Coronary artery (tissue), 2 donors: ENCODE data around the gene ARHGAP44.
A peak's percentile ranks its signal among the peaks of the same experiment; 100 is the strongest.

Experiments used
- DNase-seq: peaks from one replicate; pipeline ENCODE4 v3.0.0-alpha.2; 2017; ENCODE audit warnings: low spot score
- H3K27ac ChIP-seq, 2 donors: fragments of 200-600 bp; sonication (generic); one replicate each; pipeline ENCODE4 v1.5.1; 2016 to 2019
- H3K4me3 ChIP-seq: fragments of 200-600 bp; sonication (generic); 2 replicates; pipeline ENCODE4 v1.5.1; 2016; ENCODE audit warnings: mild to moderate bottlenecking, moderate library complexity
- TF ChIP-seq, protein P1 (sequence below): fragments of 200-600 bp; sonication (generic); IDR thresholded peaks from one replicate; pipeline ENCODE4 v1.5.1; 2019; ENCODE audit warnings: antibody characterized with exemption

ARHGAP44 gene

DNA sequence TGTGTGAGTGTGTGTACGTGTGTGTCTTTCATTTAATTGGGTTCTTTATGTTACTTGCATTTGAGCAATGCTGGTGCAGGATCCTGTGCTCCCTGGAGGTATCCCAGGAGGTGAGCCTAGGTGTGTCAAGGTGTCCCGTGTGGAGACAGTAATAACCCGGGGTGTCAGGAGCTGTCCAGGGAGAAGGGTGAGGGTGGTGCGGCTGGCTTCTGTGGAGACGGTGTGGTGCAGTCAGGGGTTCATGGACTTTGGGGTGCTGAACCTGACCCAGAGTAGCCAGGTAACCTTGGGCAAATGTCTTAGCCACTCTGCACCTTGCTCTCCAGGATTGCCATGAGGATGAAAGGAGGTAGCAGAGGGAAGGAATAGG lies 235.9 kb downstream of the ARHGAP44 start:
- no peak overlapping the region for H3K4me3 ChIP-seq
- H3K27ac ChIP-seq: no peak overlapping the region
- no peak for DNase-seq
- TF ChIP-seq, protein P1, sequence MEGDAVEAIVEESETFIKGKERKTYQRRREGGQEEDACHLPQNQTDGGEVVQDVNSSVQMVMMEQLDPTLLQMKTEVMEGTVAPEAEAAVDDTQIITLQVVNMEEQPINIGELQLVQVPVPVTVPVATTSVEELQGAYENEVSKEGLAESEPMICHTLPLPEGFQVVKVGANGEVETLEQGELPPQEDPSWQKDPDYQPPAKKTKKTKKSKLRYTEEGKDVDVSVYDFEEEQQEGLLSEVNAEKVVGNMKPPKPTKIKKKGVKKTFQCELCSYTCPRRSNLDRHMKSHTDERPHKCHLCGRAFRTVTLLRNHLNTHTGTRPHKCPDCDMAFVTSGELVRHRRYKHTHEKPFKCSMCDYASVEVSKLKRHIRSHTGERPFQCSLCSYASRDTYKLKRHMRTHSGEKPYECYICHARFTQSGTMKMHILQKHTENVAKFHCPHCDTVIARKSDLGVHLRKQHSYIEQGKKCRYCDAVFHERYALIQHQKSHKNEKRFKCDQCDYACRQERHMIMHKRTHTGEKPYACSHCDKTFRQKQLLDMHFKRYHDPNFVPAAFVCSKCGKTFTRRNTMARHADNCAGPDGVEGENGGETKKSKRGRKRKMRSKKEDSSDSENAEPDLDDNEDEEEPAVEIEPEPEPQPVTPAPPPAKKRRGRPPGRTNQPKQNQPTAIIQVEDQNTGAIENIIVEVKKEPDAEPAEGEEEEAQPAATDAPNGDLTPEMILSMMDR: no peak

DNA sequence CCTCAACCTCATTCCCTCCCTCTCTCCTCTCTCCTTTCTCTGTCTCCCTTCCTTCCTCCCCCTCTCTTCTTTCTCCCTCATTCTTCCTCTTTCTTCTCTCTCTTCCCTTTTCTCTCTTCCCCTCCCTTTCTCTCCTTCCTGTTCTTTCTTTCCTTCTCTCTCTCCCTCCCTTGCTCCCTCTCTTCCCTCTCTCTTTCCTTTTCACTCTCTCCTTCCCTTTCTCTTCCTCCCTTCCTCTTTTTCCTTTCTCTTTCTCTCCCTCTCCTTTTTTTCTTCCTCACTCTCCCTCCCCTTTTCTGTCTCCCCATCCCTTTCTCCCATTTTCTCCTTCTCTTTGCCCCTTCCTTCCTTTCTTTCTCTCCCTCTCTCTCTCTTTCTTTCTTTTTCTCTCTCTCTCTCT lies 236.4 kb downstream of the ARHGAP44 start:
- TF ChIP-seq, protein P1: no peak
- no peak for DNase-seq
- Histone ChIP-seq H3K27ac (no peak overlapping the region), H3K4me3 (no peak overlapping the region)

DNA sequence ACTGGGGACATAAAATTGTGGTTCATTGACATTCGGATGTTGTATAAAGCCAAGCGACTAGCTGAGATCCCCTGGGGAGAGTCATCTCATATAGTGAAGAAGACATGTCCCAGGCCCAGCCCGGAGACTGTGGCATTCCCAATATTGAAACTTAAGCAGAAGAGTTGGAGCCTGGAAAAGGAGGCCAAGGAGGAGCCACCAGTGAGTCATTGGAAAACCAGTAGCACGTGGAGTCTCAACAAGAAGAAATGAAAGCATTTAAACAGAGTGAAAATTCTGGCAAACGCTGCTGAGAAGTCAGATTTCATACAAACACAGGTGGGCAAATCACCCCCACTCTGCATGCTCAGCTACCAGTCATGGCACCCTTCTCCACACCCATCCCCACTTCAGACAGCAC lies 237.9 kb downstream of the ARHGAP44 start:
- no peak overlapping the region for H3K4me3 ChIP-seq
- no peak overlapping the region for H3K27ac ChIP-seq
- DNase-seq: no peak
- TF ChIP-seq, protein P1: no peak

DNA sequence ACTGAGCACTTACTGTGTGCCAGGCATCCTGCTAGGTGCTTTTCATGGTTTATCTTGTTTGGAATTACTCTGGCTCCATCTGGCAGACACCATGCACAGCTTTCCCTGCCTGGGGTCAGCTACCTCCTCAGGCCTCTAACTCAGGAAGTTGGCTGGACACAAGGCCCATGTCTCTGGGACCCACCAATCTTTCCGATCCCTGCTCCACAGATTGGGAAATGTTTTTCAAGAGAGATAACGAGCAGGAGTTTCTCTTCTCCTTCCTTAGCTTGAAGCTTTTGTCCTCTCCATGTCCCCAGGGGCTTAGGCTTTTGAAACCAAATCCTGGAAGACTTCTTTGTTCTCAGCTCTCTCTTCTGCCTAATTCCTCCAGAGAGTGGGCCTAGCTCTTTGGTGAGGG lies 240.0 kb downstream of the ARHGAP44 start:
- DNase-seq: no peak
- TF ChIP-seq, protein P1: no peak
- Histone ChIP-seq H3K27ac (no peak overlapping the region), H3K4me3 (no peak overlapping the region)

DNA sequence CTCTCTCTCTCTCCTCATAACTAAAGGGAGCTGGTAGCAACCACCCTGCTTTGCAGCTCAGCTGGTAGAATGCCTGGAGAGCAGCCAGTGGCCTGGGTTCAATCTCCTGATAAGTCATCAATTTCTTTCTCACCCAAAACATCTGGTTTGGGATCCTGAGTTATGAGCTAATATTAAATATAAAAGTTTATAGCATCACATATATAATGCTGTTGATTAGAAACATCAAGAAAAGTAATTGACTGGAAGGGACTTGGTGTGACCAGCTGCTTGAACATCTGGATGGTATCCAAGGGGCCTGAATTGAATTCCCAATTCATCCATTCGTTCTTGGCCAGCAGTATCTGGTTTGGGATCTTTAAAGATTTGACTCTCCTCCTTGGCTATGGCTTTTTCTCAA lies 240.8 kb downstream of the ARHGAP44 start:
- H3K27ac ChIP-seq: no peak overlapping the region
- H3K4me3 ChIP-seq: no peak overlapping the region
- TF ChIP-seq, protein P1: no peak
- DNase-seq: no peak

DNA sequence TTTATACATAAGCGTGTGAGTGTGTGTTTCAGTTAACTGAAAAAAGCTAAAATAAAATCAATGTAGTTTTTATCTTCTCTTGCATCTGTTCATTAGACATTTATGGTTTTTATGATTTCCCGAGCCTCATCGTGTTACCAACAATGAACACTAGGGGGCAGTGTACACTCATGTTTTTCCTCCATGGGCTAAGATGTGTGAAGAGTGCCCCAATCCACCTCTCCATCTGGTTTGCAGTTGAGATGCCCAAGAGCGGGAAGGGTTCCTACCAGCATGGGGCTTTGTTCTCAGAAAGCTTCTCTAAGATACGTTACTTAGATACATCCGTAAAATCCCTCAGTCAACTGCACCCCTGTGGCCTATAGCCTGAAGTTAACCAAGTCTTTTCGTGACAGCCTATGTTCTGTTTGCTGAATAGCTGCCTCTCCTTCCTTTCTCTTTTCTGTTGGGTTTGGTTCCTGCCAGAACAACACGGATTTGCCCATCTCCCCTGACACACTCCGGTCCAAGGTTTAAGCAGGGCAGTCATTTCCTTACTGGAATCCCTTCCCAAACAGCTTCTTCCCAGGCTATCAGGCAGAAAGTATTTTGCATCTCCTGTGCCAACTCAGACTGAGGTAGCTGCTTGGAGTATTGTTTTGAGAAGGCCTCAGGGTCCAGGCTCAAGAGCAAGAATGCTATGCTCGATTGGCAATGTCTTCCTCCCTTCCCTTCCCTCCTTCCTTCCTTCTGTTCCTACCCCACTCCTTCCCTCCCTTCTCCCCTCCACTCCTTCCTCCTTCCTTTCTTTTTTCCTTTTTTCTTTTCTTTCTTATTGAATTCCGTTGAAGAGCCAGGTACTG lies 241.4 kb downstream of the ARHGAP44 start:
- TF ChIP-seq, protein P1: peak; percentile 47
- peak overlapping the region in 1 of 2 donors; percentile 20 for H3K27ac ChIP-seq
- no peak for DNase-seq
- H3K4me3 ChIP-seq: no peak overlapping the region

DNA sequence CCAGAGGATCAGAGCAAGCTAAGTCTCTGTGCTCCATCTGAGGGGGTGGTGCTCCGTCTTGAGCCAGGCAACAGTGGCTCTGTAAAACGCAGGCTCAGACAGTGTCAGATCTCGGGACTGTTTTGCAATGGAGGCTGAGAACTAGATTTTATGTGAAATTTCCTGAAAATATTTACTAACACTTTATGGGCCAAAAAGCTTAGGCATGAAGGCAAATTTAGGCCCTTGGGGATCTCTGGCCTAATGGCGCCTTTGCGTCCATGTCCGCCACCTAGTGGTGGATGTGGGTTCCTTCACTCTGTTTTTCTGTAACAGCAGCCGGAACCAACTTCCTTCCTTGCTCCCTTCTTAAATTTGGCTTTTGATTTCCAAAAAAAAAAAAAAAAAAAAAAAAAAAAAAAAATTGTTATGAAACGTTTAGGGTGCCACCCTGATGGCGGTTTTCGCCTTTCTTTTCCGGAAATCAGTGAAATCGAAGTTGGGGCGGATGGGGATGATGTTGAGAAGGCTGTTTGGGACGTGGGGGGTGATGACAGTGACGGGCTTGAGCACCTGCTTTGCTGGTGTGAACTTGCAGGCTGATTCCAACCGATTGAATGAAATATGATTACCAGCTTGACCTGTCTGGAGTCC lies 242.5 kb downstream of the ARHGAP44 start:
- DNase-seq: no peak

More for the DNA sequence above, 242.5 kb downstream of the ARHGAP44 start:
- Histone ChIP-seq H3K27ac (no peak overlapping the region), H3K4me3 (no peak overlapping the region)
- TF ChIP-seq, protein P1: peak; percentile 63
